ENCODE data around the gene CDH22. TPM values are rescaled to one million over a fixed set of nuclear protein-coding genes. Genes with fewer than 3 reads are reported as not detected.

CDH22 gene
- total RNA-seq, 3 donors from 2014 or later (not counting 1 experiment from before 2014, with no cell fraction given), result not detected

GRCh38 chr20:46188866-46189541, 119.3 kb downstream of the CDH22 start:
- Mint-ChIP-seq H3K4me1 (peaks cover 0 to 8% of the 10 kb centered on the region in 2 donors), H3K27me3 (ENCODE audit: low read depth in 2 of 2) (peaks cover 5 to 19% of the 10 kb centered on the region in 2 donors)
- no peak for ATAC-seq

GRCh38 chr20:46186210-46186609, 122.1 kb downstream of the CDH22 start:
- no peaks in the 10 kb centered on the region for H3K36me3 ChIP-seq (ENCODE audit: control insufficient read depth, insufficient read depth, low read length)
- Mint-ChIP-seq H3K4me3 (no peak overlapping the region), H3K4me1 (peaks cover 0 to 8% of the 10 kb centered on the region in 2 donors), H3K27ac (no peak overlapping the region), H3K9me3 (no peaks in the 10 kb centered on the region), H3K27me3 (ENCODE audit: low read depth in 2 of 2) (peaks cover 16 to 18% of the 10 kb centered on the region in 2 donors), H3K36me3 (no peaks in the 10 kb centered on the region)
- no peak for DNase-seq
- no peaks in the 10 kb centered on the region for H3K4me1 ChIP-seq (ENCODE audit: control insufficient read depth, insufficient read depth, low read length)
- H3K27ac ChIP-seq (ENCODE audit: low read length), result no peak overlapping the region
- 81% methylated on average over 5 of the region's 5 CpGs for WGBS (ENCODE audit: insufficient coverage)
- ATAC-seq, result no peak
- no peaks in the 10 kb centered on the region for H3K27me3 ChIP-seq (ENCODE audit: control insufficient read depth, insufficient read depth, low read length)
- H3K4me3 ChIP-seq (ENCODE audit: low read length), result no peak overlapping the region
- no peak for TF ChIP-seq CTCF (IDR thresholded peaks at IDR 0.05)
- H3K9me3 ChIP-seq (ENCODE audit: control insufficient read depth, insufficient read depth, low read length), result no peaks in the 10 kb centered on the region
- intact Hi-C loops (cut with micrococcal nuclease), result no loop called here

More at GRCh38 chr20:46188866-46189541, 119.3 kb downstream of the CDH22 start:
- no peak for TF ChIP-seq CTCF (IDR thresholded peaks at IDR 0.05)
- WGBS (ENCODE audit: insufficient coverage), result 57% methylated on average over 18 of the region's 18 CpGs
- Mint-ChIP-seq H3K9me3 (no peaks in the 10 kb centered on the region), H3K27ac (no peak overlapping the region), H3K36me3 (no peaks in the 10 kb centered on the region), H3K4me3 (no peak overlapping the region)
- H3K4me1 ChIP-seq (ENCODE audit: control insufficient read depth, insufficient read depth, low read length), result no peaks in the 10 kb centered on the region
- intact Hi-C loops (cut with micrococcal nuclease), result no loop called here
- no peaks in the 10 kb centered on the region for H3K27me3 ChIP-seq (ENCODE audit: control insufficient read depth, insufficient read depth, low read length)
- no peak overlapping the region for H3K27ac ChIP-seq (ENCODE audit: low read length)
- DNase-seq, result no peak
- H3K4me3 ChIP-seq (ENCODE audit: low read length), result no peak overlapping the region
- no peaks in the 10 kb centered on the region for H3K9me3 ChIP-seq (ENCODE audit: control insufficient read depth, insufficient read depth, low read length)
- no peaks in the 10 kb centered on the region for H3K36me3 ChIP-seq (ENCODE audit: control insufficient read depth, insufficient read depth, low read length)

GRCh38 chr20:46185353-46185752, 122.9 kb downstream of the CDH22 start:
- no peak overlapping the region for H3K27ac ChIP-seq (ENCODE audit: low read length)
- H3K27me3 Mint-ChIP-seq (ENCODE audit: low read depth in 2 of 2), result peaks cover 16 to 18% of the 10 kb centered on the region in 2 donors
- no peaks in the 10 kb centered on the region for H3K9me3 ChIP-seq (ENCODE audit: control insufficient read depth, insufficient read depth, low read length)
- intact Hi-C loops (cut with micrococcal nuclease), result no loop called here
- H3K36me3 Mint-ChIP-seq, result no peaks in the 10 kb centered on the region
- H3K4me1 Mint-ChIP-seq, result peaks cover 0 to 8% of the 10 kb centered on the region in 2 donors
- H3K27me3 ChIP-seq (ENCODE audit: control insufficient read depth, insufficient read depth, low read length), result no peaks in the 10 kb centered on the region
- ATAC-seq, result no peak
- H3K9me3 Mint-ChIP-seq, result no peaks in the 10 kb centered on the region
- H3K4me1 ChIP-seq (ENCODE audit: control insufficient read depth, insufficient read depth, low read length), result no peaks in the 10 kb centered on the region
- no peak overlapping the region for H3K27ac Mint-ChIP-seq
- no peaks in the 10 kb centered on the region for H3K36me3 ChIP-seq (ENCODE audit: control insufficient read depth, insufficient read depth, low read length)
- 86% methylated on average over 3 of the region's 3 CpGs for WGBS (ENCODE audit: insufficient coverage)
- H3K4me3 Mint-ChIP-seq, result no peak overlapping the region
- no peak for TF ChIP-seq CTCF (IDR thresholded peaks at IDR 0.05)
- no peak for DNase-seq
- no peak overlapping the region for H3K4me3 ChIP-seq (ENCODE audit: low read length)

GRCh38 chr20:46183768-46184167, 124.5 kb downstream of the CDH22 start:
- Mint-ChIP-seq H3K27ac (no peak overlapping the region), H3K9me3 (no peaks in the 10 kb centered on the region), H3K36me3 (no peaks in the 10 kb centered on the region), H3K4me1 (peaks cover 0 to 8% of the 10 kb centered on the region in 2 donors), H3K4me3 (no peak overlapping the region), H3K27me3 (ENCODE audit: low read depth in 2 of 2) (peaks cover 18 to 22% of the 10 kb centered on the region in 2 donors)
- no peak overlapping the region for H3K27ac ChIP-seq (ENCODE audit: low read length)
- H3K27me3 ChIP-seq (ENCODE audit: control insufficient read depth, insufficient read depth, low read length), result no peaks in the 10 kb centered on the region
- no peak overlapping the region for H3K4me3 ChIP-seq (ENCODE audit: low read length)
- DNase-seq (no peak), ATAC-seq (no peak)
- no peaks in the 10 kb centered on the region for H3K36me3 ChIP-seq (ENCODE audit: control insufficient read depth, insufficient read depth, low read length)
- intact Hi-C loops (cut with micrococcal nuclease), result no loop called here
- no peak for TF ChIP-seq CTCF (IDR thresholded peaks at IDR 0.05)
- no peaks in the 10 kb centered on the region for H3K4me1 ChIP-seq (ENCODE audit: control insufficient read depth, insufficient read depth, low read length)
- no peaks in the 10 kb centered on the region for H3K9me3 ChIP-seq (ENCODE audit: control insufficient read depth, insufficient read depth, low read length)
- 89% methylated on average over 5 of the region's 5 CpGs for WGBS (ENCODE audit: insufficient coverage)
